Mesodermal cell (in vitro differentiated cells): ENCODE results near the gene GAP43.
"Not testable (repeated sequence)": the region's sequence is repeated elsewhere in the genome, so short reads cannot be mapped to it uniquely, and the experiment has no call there.

Experiments used
- H3K27ac ChIP-seq: 2 replicates; pipeline ENCODE4 v1.7.0; 2013; ENCODE audit warnings: mild to moderate bottlenecking, low read depth, low read length, moderate library complexity; ENCODE audit not compliant: severe bottlenecking
- H3K36me3 ChIP-seq: 2 replicates; pipeline ENCODE4 v1.7.1; 2013; ENCODE audit warnings: mild to moderate bottlenecking, low read length, moderate library complexity; ENCODE audit not compliant: control insufficient read depth, insufficient read depth
- H3K4me1 ChIP-seq: one replicate; pipeline ENCODE4 v1.7.1; 2013; ENCODE audit warnings: mild to moderate bottlenecking, low read length; ENCODE audit not compliant: insufficient read depth, control insufficient read depth, poor library complexity, severe bottlenecking
- H3K4me3 ChIP-seq: 2 replicates; pipeline ENCODE4 v1.7.0; 2013; ENCODE audit warnings: low read length, control low read depth, mild to moderate bottlenecking; ENCODE audit not compliant: insufficient read depth, poor library complexity, severe bottlenecking; ENCODE audit errors: extremely low read depth
- H3K9me3 ChIP-seq: 2 replicates; pipeline ENCODE4 v1.7.1; 2013; ENCODE audit warnings: mild to moderate bottlenecking, low read length, moderate library complexity; ENCODE audit not compliant: control insufficient read depth
- WGBS, 2 experiments: methylation state at CpG; one replicate each; pipeline ENCODE4 v1.1.5; 2013; ENCODE audit warnings: missing lambda C conversion rate in 2 of 2; ENCODE audit not compliant: insufficient coverage in 2 of 2; 5-methylcytosine and 5-hydroxymethylcytosine counted together

The GAP43 gene

GRCh38 chr3:115715241-115715745 lies 92.0 kb downstream of the GAP43 start:
- H3K4me1 ChIP-seq = no peaks in the 10 kb centered on the region
- H3K36me3 ChIP-seq = no peaks in the 10 kb centered on the region
- no peaks in the 10 kb centered on the region for H3K9me3 ChIP-seq
- no peak overlapping the region for H3K27ac ChIP-seq
- H3K4me3 ChIP-seq = no peak overlapping the region
- WGBS, 2 experiments = 92 to 100% methylated on average over 3 of the region's 4 CpGs

- H3K27ac ChIP-seq = no peak overlapping the region
- no peaks in the 10 kb centered on the region for H3K4me1 ChIP-seq
- H3K9me3 ChIP-seq = no peaks in the 10 kb centered on the region
- 91 to 100% methylated on average over 2 to 4 of the region's 4 CpGs for WGBS, 2 experiments
- H3K4me3 ChIP-seq = no peak overlapping the region
- H3K36me3 ChIP-seq = no peaks in the 10 kb centered on the region
These were observed 97.7 kb downstream of the GAP43 start for GRCh38 chr3:115720983-115721382.

DNA sequence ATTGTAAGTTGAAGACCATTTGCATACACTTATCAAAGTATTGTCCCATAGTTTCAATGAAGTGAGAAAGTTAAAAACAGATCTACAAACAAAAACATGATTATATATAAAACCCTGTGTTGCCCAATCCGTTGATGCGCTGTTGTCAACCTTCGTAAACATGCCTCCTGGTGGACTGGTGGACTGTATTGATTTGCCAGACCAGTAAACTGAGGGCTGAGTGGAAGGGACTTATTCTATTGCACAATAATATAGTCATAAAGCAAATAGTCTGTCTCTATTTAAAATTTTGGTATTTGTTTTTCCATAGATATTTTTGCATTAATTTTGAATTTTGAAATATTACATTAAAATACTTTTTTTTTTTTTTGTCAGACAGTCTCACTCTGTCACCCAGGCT lies 102.5 kb downstream of the GAP43 start:
- H3K36me3 ChIP-seq = no peaks in the 10 kb centered on the region
- no CpG with 5 or more reads among the region's 3 CpGs for WGBS, 2 experiments
- H3K9me3 ChIP-seq = no peaks in the 10 kb centered on the region
- H3K4me1 ChIP-seq = no peaks in the 10 kb centered on the region
- H3K4me3 ChIP-seq = no peak overlapping the region
- no peak overlapping the region for H3K27ac ChIP-seq

DNA sequence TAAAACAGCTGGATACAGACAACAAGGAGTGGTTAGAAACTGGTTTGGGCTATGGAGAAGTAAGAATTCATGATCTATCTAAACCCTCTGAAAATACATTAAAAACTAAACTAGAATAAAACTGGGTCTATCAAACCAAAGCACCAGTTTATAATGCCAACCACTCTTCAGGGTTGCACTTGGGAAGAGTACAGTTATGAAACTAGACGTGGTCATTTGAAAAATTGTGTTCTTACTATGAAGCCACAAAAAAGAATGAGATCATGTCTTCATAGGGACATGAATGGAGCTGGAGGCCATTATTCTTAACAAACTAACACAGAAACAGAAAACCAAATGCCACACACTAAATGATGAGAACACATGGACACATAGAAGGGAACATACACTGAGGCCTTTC lies 103.8 kb downstream of the GAP43 start:
- Histone ChIP-seq H3K27ac (no peak overlapping the region), H3K9me3 (no peaks in the 10 kb centered on the region), H3K4me3 (no peak overlapping the region), H3K36me3 (no peaks in the 10 kb centered on the region), H3K4me1 (no peaks in the 10 kb centered on the region)
- no CpG with 5 or more reads among the region's 1 CpG for whole genome bisulfite sequencing, 2 experiments

DNA sequence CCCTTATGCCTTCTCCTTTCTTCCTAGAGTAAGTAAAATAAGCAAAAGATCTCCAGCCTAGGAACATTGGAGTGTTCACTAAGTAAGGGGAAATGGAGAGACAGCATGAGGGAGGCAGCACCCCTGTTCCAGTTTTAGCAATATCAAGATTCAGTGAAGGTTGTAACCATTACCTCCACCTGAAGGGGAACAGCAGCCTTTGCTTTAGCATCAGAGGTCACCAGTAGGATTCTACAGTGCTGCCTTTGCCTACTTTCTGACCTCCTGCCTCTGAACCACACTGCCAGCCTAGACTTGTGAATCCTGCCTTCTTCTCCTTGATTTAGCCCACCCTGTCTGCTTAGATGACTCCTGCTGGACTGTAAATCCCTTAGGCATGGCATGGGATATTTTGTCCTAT lies 104.7 kb downstream of the GAP43 start:
- Histone ChIP-seq H3K4me1 (no peaks in the 10 kb centered on the region), H3K9me3 (no peaks in the 10 kb centered on the region), H3K27ac (no peak overlapping the region), H3K4me3 (no peak overlapping the region), H3K36me3 (no peaks in the 10 kb centered on the region)

DNA sequence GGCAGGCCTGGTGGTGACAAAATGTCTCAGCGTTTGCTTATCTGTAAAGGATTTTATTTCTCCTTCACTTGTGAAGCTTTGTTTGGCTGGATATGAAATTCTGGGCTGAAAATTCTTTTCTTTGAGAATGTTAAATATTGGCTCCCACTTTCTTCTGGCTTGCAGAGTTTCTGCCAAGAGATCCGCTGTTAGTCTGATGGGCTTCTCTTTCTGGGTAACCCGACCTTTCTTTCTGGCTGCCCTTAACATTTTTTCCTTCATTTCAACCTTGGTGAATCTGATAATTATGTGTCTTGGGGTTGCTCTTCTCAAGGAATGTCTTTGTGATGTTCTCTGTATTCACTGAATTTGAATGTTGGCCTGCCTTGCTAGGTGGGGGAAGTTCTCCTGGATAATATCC lies 113.0 kb downstream of the GAP43 start:
- not testable (repeated sequence) for H3K27ac ChIP-seq, H3K4me3 ChIP-seq, H3K9me3 ChIP-seq, H3K36me3 ChIP-seq, H3K4me1 ChIP-seq
- WGBS, 2 experiments = 100% methylated on average over 1 of the region's 3 CpGs; no CpG with 5 or more reads in 1 of the 2 experiments

DNA sequence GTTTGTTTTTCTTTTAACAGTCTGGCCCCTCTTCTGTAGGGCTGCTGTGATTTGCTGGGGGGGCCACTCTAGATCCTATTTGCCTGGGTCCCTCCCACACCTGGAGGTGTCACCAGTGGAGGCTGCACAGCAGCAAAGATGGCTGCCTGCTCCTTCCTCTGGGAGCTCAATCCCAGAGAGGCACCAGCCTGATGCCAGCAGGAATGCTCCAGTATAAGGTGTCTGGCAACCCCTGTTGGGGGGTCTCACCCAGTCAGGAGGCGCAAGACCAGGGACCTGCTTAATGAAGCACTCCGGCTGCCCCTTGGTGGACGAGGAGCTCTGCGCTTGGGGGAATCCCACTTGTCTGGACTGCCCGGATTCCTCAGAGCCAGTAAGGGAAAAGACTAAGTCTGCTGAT lies 118.3 kb downstream of the GAP43 start:
- H3K27ac ChIP-seq = no peak overlapping the region
- no peaks in the 10 kb centered on the region for H3K36me3 ChIP-seq
- no peaks in the 10 kb centered on the region for H3K4me1 ChIP-seq
- 89 to 94% methylated on average over 5 of the region's 5 CpGs for WGBS, 2 experiments
- H3K4me3 ChIP-seq = no peak overlapping the region
- H3K9me3 ChIP-seq = no peaks in the 10 kb centered on the region

DNA sequence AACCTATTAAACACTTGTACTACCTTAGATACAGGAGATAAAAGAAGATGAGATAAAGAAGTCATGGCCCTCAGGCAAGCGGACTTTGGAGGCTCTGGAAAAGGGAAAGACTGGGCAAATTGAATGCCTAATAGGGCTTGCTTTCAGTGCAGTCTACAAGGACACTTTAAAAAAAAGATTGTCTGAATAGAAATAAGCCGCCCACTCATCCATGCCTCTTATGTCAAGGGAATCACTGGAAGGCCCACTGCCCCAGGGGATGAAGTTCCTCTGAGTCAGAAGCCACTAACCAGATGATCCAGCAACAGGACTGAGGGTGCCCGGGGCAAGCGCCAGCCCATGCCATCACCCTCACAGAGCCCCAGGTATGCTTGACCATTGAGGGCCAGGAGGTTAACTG lies 121.2 kb downstream of the GAP43 start:
- not testable (repeated sequence) for H3K27ac ChIP-seq, H3K4me1 ChIP-seq, H3K36me3 ChIP-seq, H3K4me3 ChIP-seq, H3K9me3 ChIP-seq
- 36 to 70% methylated on average over 1 to 2 of the region's 4 CpGs for WGBS, 2 experiments

DNA sequence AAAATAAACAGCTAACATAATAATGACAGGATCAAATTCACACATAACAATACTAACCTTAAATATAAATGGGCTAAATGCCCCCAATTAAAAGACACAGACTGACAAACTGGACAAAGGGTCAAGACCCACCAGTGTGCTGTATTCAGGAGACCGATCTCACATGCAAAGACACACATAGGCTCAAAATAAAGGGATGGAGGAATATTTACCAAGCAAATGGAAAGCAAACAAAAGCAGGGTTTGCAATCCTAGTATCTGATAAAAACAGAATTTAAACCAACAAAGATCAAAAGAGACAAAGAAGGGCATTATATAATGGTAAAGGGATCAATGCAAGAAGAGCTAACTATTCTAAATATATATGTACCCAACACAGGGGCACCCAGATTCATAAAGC lies 129.7 kb downstream of the GAP43 start:
- H3K4me3 ChIP-seq, H3K4me1 ChIP-seq, H3K9me3 ChIP-seq, H3K36me3 ChIP-seq, H3K27ac ChIP-seq: not testable (repeated sequence)
- WGBS, 2 experiments = 100% methylated on average over 1 of the region's 1 CpG; no CpG with 5 or more reads in 1 of the 2 experiments

DNA sequence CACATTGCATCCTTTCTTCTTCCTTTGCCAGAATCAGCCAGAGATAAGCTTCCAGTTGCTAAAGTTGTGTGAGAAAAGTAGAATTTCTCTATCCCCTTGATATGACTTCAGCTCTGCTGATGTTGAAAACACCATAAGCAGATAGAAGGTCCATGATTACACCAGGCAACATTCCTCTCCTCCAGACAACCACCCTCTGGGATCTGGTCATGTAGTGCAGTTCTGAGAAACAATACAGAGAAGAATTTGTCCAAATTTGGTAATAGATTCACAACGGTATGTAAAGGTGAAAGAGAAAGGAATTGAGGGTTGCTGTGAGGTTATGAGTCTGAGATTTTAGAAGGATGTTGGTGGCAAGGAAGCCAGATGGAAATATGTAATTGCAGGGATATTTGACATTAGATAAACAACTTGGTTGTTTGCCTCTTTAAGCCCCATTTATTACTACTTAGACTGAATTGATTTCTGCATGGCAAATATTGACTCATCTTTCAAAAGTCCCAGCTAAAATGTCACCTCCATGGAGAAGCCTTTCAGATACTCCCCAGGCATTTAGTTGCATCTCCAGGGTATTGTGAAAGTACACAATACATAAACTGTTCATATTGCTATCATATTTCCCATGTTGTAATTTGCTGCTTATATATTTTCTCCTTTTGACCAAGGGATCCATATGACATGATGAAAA lies 134.9 kb downstream of the GAP43 start:
- 92% methylated on average over 1 of the region's 1 CpG for WGBS, 2 experiments

DNA sequence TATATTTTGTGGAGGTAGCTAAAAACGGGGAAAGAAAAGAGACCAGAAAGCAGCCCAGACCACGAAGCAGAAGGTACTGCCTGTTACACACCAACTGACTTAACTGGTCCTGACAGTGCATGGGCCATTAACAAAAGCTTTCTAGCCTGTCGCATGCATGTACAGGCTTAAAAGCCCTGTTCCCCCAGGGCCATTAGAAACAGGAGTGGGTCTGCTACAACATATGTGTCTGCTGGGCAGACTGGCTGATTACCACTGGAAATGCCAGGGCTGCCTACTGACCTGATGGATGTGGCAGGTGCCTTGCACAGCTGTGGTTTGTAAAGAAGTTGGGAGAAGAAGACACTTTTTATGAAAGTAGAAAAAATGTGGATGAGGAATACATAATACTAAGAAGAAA lies 137.4 kb downstream of the GAP43 start:
- Histone ChIP-seq H3K4me3 (no peak overlapping the region), H3K27ac (no peak overlapping the region)
- 76 to 100% methylated on average over 2 to 3 of the region's 3 CpGs for WGBS, 2 experiments

More for the DNA sequence above, 134.9 kb downstream of the GAP43 start:
- Histone ChIP-seq H3K4me3 (no peak overlapping the region), H3K4me1 (no peaks in the 10 kb centered on the region), H3K9me3 (no peaks in the 10 kb centered on the region), H3K36me3 (no peaks in the 10 kb centered on the region), H3K27ac (no peak overlapping the region)

More for the DNA sequence above, 137.4 kb downstream of the GAP43 start:
- H3K4me1 ChIP-seq = no peaks in the 10 kb centered on the region
- no peaks in the 10 kb centered on the region for H3K36me3 ChIP-seq
- no peaks in the 10 kb centered on the region for H3K9me3 ChIP-seq
